ENCODE results near the gene FAM240B.

DNA sequence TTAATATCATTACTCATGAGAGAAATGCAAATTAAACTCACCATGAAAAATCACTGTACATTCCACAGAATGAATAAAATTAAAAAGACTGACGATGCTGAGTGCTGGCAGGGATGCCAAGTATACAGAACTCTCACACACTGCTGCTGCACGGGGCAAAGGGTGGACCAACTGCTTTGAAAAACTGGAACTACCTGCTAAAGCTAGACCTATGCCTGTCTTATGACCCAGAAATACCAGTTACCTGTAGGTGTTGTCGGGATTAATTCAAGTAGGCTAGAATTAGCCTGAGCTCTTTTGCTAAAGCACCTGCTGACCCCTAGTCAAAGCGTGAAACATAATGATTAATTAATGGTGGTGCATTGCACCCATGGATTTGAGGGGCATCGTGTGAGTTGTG, 63.0 kb downstream of the FAM240B start:
- no peak for TF ChIP-seq CTCF (IDR thresholded peaks at IDR 0.05; ENCODE audit: poor library complexity)
- TF ChIP-seq EZH2phosphoT487 (IDR thresholded peaks at IDR 0.05; ENCODE audit: low read depth, severe bottlenecking, unreplicated experiment) = no peak
- no peak for TF ChIP-seq EZH2 (IDR thresholded peaks at IDR 0.05; ENCODE audit: borderline replicate concordance)

Measured in hepatocyte (in vitro differentiated cells).